Suprapubic skin (tissue), 4 donors: ENCODE data around the gene GALNT17. TPM values are rescaled to one million over a fixed set of nuclear protein-coding genes. Genes with fewer than 3 reads are reported as not detected.

Experiments used
- DNase-seq, 2 donors: peaks; one replicate each; pipeline ENCODE4 v3.0.0-alpha.2; 2019; ENCODE audit warnings: low spot score in 2 of 2
- H3K27ac ChIP-seq: fragments of 200-600 bp; sonication (generic); one replicate; pipeline ENCODE4 v1.5.1; 2019
- H3K27me3 ChIP-seq: fragments of 200-600 bp; sonication (generic); one replicate; pipeline ENCODE4 v1.5.1; 2019
- H3K36me3 ChIP-seq: fragments of 200-600 bp; sonication (generic); one replicate; pipeline ENCODE4 v1.5.1; 2019
- H3K4me1 ChIP-seq: fragments of 200-600 bp; sonication (generic); one replicate; pipeline ENCODE4 v1.5.1; 2019
- H3K4me3 ChIP-seq: fragments of 200-600 bp; sonication (generic); one replicate; pipeline ENCODE4 v1.5.1; 2019; ENCODE audit warnings: mild to moderate bottlenecking
- H3K9me3 ChIP-seq: fragments of 200-600 bp; sonication (generic); one replicate; pipeline ENCODE4 v1.5.1; 2019
- EP300 ChIP-seq: sonication (generic); formaldehyde crosslinking; IDR thresholded peaks from one replicate; pipeline ENCODE4 v1.6.1; 2017; ENCODE audit warnings: antibody characterized with exemption
- POLR2A ChIP-seq, 2 donors: fragments of 450-650 bp; IDR thresholded peaks; one replicate each; pipeline ENCODE4 v1.6.1; 2017; ENCODE audit warnings: antibody characterized with exemption in 2 of 2, mild to moderate bottlenecking in 2 of 2, moderate library complexity in 2 of 2
- POLR2AphosphoS5 ChIP-seq, 3 donors: sonication (generic); formaldehyde crosslinking; IDR thresholded peaks; one replicate each; pipeline ENCODE4 v1.6.1; 2017; ENCODE audit warnings: antibody characterized with exemption in 3 of 3
- WGBS: methylation state at CpG from one replicate; pipeline ENCODE4 v1.1.5; 2018; 5-methylcytosine and 5-hydroxymethylcytosine counted together
- total RNA-seq, 4 donors: library from RNA; depleted of rRNA; stranded (reverse); fragments of >200 nt; gene quantifications; one replicate each; pipeline ENCODE4 v1.1.0, GENCODE V29; 2016
- TF ChIP-seq, protein P1 (sequence below), 2 donors: fragments of 200-600 bp in 1 of 2; fragments of 450-650 bp in 1 of 2; sonication (generic) in 1 of 2; IDR thresholded peaks; one replicate each; pipeline ENCODE4 v1.5.1; 2016 to 2019; ENCODE audit warnings: antibody characterized with exemption in 2 of 2, mild to moderate bottlenecking in 1 of 2, moderate library complexity in 1 of 2

GALNT17 gene
- total RNA-seq, 4 donors from 2014 or later, result 2.0 to 4.7 (median 2.7) TPM

DNA sequence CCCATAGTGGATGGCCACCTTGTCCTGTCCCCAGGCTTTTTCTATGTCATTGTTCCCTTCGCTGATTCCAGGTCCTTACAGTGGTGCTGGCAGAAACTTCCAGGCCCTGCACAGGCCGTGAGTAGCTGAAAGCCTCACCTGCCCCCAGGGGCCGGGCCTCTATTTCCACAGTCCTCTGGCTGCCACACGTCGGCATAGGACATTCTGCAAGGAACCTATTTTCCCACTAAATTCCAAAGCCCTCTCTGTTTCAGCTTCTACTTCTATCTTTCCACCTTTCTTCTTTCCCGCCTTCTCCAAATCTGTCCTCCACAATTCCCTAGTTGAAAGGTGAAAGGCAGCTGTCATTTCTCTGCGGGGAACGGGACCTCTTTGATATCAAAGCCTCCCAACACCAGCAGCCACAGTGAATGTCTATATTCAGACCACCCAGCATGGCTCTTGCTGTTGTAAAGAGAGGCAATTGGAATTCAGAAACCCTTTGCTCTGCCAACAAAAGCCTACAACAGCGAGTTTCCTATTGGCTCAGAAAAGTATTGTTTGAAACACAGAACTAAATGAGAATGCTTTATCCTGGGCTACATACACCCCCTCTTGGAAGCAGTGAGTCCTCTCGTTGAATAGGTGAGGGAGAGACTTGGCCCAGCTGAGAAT lies 607.7 kb downstream of the GALNT17 start:
- 65% methylated on average over 10 of the region's 10 CpGs for WGBS
- Histone ChIP-seq H3K27me3 (peaks cover 8% of the 10 kb centered on the region), H3K9me3 (no peaks in the 10 kb centered on the region), H3K4me1 (no peaks in the 10 kb centered on the region), H3K4me3 (no peak overlapping the region), H3K27ac (no peak overlapping the region), H3K36me3 (no peaks in the 10 kb centered on the region)
- TF ChIP-seq POLR2AphosphoS5 (IDR thresholded peaks at IDR 0.05) (no peak), EP300 (no peak), POLR2A (IDR thresholded peaks at IDR 0.05) (no peak)
- TF ChIP-seq, protein P1, sequence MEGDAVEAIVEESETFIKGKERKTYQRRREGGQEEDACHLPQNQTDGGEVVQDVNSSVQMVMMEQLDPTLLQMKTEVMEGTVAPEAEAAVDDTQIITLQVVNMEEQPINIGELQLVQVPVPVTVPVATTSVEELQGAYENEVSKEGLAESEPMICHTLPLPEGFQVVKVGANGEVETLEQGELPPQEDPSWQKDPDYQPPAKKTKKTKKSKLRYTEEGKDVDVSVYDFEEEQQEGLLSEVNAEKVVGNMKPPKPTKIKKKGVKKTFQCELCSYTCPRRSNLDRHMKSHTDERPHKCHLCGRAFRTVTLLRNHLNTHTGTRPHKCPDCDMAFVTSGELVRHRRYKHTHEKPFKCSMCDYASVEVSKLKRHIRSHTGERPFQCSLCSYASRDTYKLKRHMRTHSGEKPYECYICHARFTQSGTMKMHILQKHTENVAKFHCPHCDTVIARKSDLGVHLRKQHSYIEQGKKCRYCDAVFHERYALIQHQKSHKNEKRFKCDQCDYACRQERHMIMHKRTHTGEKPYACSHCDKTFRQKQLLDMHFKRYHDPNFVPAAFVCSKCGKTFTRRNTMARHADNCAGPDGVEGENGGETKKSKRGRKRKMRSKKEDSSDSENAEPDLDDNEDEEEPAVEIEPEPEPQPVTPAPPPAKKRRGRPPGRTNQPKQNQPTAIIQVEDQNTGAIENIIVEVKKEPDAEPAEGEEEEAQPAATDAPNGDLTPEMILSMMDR (IDR thresholded peaks at IDR 0.05), result no peak
- DNase-seq, result no peak

DNA sequence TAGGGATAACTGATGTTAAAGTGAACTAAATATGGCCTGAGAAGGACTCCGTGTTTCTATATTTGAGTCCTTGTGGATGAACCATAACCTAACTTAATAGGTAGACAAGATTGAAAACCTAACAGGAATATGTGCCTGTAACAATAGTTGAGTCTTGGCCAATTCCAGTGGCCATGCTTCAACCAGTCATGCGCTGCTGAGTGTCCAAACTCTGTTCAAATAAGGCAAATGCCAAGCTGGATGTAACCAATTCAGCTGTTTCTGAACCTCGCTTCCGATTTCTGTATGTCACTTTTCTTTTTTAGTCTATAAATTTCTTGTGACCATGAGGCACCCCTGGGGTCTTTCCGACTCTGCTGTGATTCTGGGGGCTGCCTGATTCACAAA lies 608.2 kb downstream of the GALNT17 start:
- no peaks in the 10 kb centered on the region for H3K9me3 ChIP-seq
- no peaks in the 10 kb centered on the region for H3K4me1 ChIP-seq
- H3K27ac ChIP-seq, result no peak overlapping the region
- 79% methylated on average over 5 of the region's 5 CpGs for WGBS
- no peaks in the 10 kb centered on the region for H3K36me3 ChIP-seq
- H3K4me3 ChIP-seq, result no peak overlapping the region
- no peak for TF ChIP-seq POLR2AphosphoS5 (IDR thresholded peaks at IDR 0.05)
- TF ChIP-seq, protein P1 (IDR thresholded peaks at IDR 0.05), result no peak
- no peak for TF ChIP-seq EP300
- TF ChIP-seq POLR2A (IDR thresholded peaks at IDR 0.05), result no peak
- no peak for DNase-seq
- peaks cover 4% of the 10 kb centered on the region for H3K27me3 ChIP-seq

DNA sequence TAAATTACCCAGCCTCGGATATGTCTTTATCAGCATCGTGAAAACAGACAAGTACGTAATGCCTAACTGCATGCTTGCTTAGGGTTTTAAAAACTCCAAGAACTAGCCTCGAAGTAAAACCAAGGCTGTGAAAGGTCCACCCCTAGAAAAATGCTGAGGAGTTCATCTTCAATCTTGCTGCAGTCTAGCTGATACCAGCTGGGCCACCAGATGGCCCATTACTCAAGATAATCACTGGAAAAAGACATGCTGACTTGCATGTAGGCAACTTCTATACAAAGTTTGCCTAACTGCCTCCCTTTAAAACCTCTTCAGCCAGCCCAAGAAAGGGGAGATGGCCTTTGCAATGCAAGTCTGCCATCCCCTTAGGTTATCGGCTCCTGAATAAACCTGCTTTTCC lies 614.1 kb downstream of the GALNT17 start:
- no peak for TF ChIP-seq EP300
- TF ChIP-seq, protein P1 (IDR thresholded peaks at IDR 0.05), result no peak
- TF ChIP-seq POLR2A (IDR thresholded peaks at IDR 0.05), result no peak
- TF ChIP-seq POLR2AphosphoS5 (IDR thresholded peaks at IDR 0.05), result no peak
- WGBS, result 89% methylated on average over 5 of the region's 5 CpGs
- H3K36me3 ChIP-seq, result no peaks in the 10 kb centered on the region

DNA sequence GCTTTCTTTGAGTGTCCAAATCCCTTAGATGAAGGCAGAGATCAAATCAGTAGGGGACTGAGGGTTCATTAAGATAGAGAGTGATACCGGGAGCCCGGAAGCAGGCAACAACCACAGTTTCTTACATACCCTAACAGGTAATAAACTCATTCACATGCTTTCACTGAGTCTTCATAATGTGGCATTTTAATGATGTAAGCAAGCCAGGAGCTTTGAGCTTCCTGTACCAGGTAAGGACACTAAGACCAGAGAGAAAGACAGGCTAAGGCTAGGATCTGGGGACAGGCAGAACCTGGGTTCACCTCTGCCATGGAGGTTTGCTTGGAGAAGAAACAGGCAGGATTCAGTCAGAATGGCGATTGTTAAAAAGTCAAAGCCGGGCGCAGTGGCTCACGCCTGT lies 618.3 kb downstream of the GALNT17 start:
- WGBS, result 93% methylated on average over 6 of the region's 6 CpGs
- TF ChIP-seq POLR2AphosphoS5 (IDR thresholded peaks at IDR 0.05) (no peak), EP300 (no peak), POLR2A (IDR thresholded peaks at IDR 0.05) (no peak)
- TF ChIP-seq, protein P1 (IDR thresholded peaks at IDR 0.05), result no peak
- no peak for DNase-seq

More for the DNA sequence above, 614.1 kb downstream of the GALNT17 start:
- DNase-seq, result no peak
- H3K4me1 ChIP-seq, result no peaks in the 10 kb centered on the region
- no peak overlapping the region for H3K27ac ChIP-seq
- no peak overlapping the region for H3K4me3 ChIP-seq
- peaks cover 5% of the 10 kb centered on the region for H3K27me3 ChIP-seq
- H3K9me3 ChIP-seq, result no peaks in the 10 kb centered on the region

DNA sequence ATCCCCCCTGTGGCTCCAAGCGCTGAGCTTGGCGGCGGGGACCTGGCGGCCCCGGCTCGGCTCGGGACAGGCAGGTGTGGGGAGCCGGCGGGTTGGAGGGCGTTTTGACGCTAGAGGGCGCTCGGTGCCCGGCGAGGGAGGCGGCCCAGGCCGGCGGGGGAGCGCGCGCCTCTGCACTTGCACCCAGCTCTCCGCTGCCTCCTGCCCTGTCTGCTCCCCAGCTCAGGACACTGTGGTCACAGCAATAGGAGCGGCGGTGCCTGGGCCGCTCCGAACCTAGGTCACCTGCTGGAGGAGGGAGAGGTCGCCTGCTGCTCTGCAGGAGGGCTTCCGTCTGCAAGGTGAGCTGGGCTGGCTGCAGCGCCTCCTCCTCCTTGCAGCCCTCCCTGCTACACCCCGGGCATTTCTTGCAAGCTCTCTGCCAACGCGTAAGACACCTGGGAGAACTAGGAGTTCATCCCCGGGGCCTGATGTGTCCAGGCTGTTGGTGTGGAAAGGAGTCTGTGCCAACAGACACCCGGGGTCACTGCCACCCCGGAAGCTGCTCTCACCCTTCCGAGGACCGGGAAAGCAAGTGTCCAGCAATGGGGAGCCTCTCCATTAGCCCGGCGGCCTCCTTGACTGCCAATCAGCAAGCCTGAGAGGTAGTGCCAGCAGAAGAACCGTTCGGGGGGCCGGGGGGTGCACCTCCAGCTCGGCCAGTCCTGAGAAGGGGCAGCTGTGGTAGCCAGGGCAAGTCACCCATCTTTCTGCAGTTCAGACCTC lies 620.4 kb downstream of the GALNT17 start:
- no peak overlapping the region for H3K4me3 ChIP-seq
- H3K9me3 ChIP-seq, result no peaks in the 10 kb centered on the region
- 35% methylated on average over 11 of the region's 43 CpGs for WGBS
- no peaks in the 10 kb centered on the region for H3K36me3 ChIP-seq
- TF ChIP-seq, protein P1 (IDR thresholded peaks at IDR 0.05), result peak in 1 of 2 donors; percentile 70
- no peak for TF ChIP-seq POLR2AphosphoS5 (IDR thresholded peaks at IDR 0.05)
- TF ChIP-seq EP300, result no peak
- TF ChIP-seq POLR2A (IDR thresholded peaks at IDR 0.05), result no peak
- H3K27ac ChIP-seq, result no peak overlapping the region
- peaks cover 36% of the 10 kb centered on the region for H3K27me3 ChIP-seq
- DNase-seq, result no peak
- H3K4me1 ChIP-seq, result peaks cover 6% of the 10 kb centered on the region

More for the DNA sequence above, 618.3 kb downstream of the GALNT17 start:
- H3K4me3 ChIP-seq, result no peak overlapping the region
- H3K4me1 ChIP-seq, result peaks cover 6% of the 10 kb centered on the region
- peaks cover 36% of the 10 kb centered on the region for H3K27me3 ChIP-seq
- H3K36me3 ChIP-seq, result no peaks in the 10 kb centered on the region
- H3K27ac ChIP-seq, result no peak overlapping the region
- H3K9me3 ChIP-seq, result no peaks in the 10 kb centered on the region
